Panc1 (cell line): ENCODE results near the gene KLF15. TPM values are rescaled to one million over a fixed set of nuclear protein-coding genes. Genes with fewer than 3 reads are reported as not detected.

Experiments used
- ATAC-seq: fragments of 200-7000 bp; cut with Tn5 transposase; 2 replicates; pipeline ENCODE4 v1.9.1; 2020; ENCODE audit warnings: mild to moderate bottlenecking, moderate library complexity
- BruUV-seq: library from RNA; stranded (reverse); fragments of 400-500 nt; replicated peaks from 2 replicates; lab custom pipeline; 2021; lab: Mats Ljungman, UMichigan
- CTCF ChIA-PET: fragments of 300-600 bp; sonication (Branson Sonifier 250); formaldehyde crosslinking; loops from one replicate; lab custom pipeline; 2022; ENCODE audit warnings: antibody characterized with exemption; lab: Charles Lee
- POLR2A ChIA-PET: fragments of 300-600 bp; sonication (Branson Sonifier 250); formaldehyde crosslinking; loops from one replicate; lab custom pipeline; 2022; ENCODE audit warnings: antibody characterized with exemption; lab: Charles Lee
- DNase-seq: peaks from one replicate; pipeline ENCODE4 v3.0.0-alpha.2; 2010; ENCODE audit warnings: low read depth, low spot score
- H3K27ac ChIP-seq: 2 replicates; pipeline ENCODE4 v1.5.1; 2011; ENCODE audit warnings: mild to moderate bottlenecking, low read length, inconsistent platforms
- H3K27me3 ChIP-seq: fragments of 200-500 bp; sonication (Bioruptor generic); 2 replicates; pipeline ENCODE4 v1.6.0; 2014; ENCODE audit warnings: low read length, inconsistent platforms; ENCODE audit not compliant: control insufficient read depth, insufficient read depth
- H3K36me3 ChIP-seq: fragments of 200-500 bp; sonication (Bioruptor generic); 2 replicates; pipeline ENCODE4 v1.5.1; 2014; ENCODE audit warnings: inconsistent platforms, mild to moderate bottlenecking, low read length, moderate library complexity; ENCODE audit not compliant: control insufficient read depth, insufficient read depth
- H3K4me1 ChIP-seq: 2 replicates; pipeline ENCODE4 v1.5.1; 2011; ENCODE audit warnings: inconsistent platforms, mild to moderate bottlenecking, low read length, moderate library complexity; ENCODE audit not compliant: control insufficient read depth, insufficient read depth
- H3K4me3 ChIP-seq, 2 experiments: 2 replicates each; pipeline ENCODE4 v1.5.1; 2011 to 2012; ENCODE audit warnings: low read depth in 2 of 2, low read length in 2 of 2, mild to moderate bottlenecking in 2 of 2, inconsistent platforms in 1 of 2, moderate library complexity in 1 of 2
- H3K9me3 ChIP-seq: fragments of 200-500 bp; sonication (Bioruptor generic); 2 replicates; pipeline ENCODE4 v1.5.1; 2014; ENCODE audit warnings: low read depth, mild to moderate bottlenecking, inconsistent platforms, low read length, moderate library complexity; ENCODE audit not compliant: control insufficient read depth, insufficient read depth
- CTCF ChIP-seq: fragments of 450-650 bp; IDR thresholded peaks from 2 replicates; pipeline ENCODE4 v1.5.1; 2017; ENCODE audit warnings: mild to moderate bottlenecking
- POLR2AphosphoS5 ChIP-seq: IDR thresholded peaks from 2 replicates; pipeline ENCODE4 v1.6.1; 2012; ENCODE audit warnings: mild to moderate bottlenecking, low read depth, low read length, moderate library complexity
- REST ChIP-seq, 2 experiments: IDR thresholded peaks; 2 replicates each; pipeline ENCODE4 v1.6.1; 2011 to 2012; ENCODE audit warnings: low read depth in 2 of 2, control low read depth in 1 of 2, low read length in 1 of 2, mild to moderate bottlenecking in 1 of 2, moderate library complexity in 1 of 2; ENCODE audit not compliant: insufficient read depth in 1 of 2
- SIN3A ChIP-seq: IDR thresholded peaks from 2 replicates; pipeline ENCODE4 v1.6.1; 2012; ENCODE audit warnings: low read depth, mild to moderate bottlenecking, low read length, moderate library complexity, borderline replicate concordance; ENCODE audit not compliant: insufficient read depth
- TCF7L2 ChIP-seq: IDR thresholded peaks from 2 replicates; pipeline ENCODE4 v1.6.1; 2011; ENCODE audit warnings: mild to moderate bottlenecking, low read depth, low read length, inconsistent platforms
- in situ Hi-C: cut with HindIII; loops from 2 replicates; pipeline ENCODE4 v1.10.0; 2016; ENCODE audit warnings: low sequenced_read_pairs, low pct_unique_long_range_greater_than_20kb
- intact Hi-C: fragments of 100-400 bp; cut with micrococcal nuclease; formaldehyde crosslinking; loops from one replicate; pipeline ENCODE4 v1.10.0; 2022; ENCODE audit not compliant: unreplicated experiment
- total RNA-seq: library from RNA; stranded (reverse); gene quantifications from one replicate; pipeline ENCODE4 v1.2.1, GENCODE V29; 2021; ENCODE audit not compliant: unreplicated experiment

Gene KLF15
- total RNA-seq, 1 experiment from 2014 or later: 0.10 TPM

GRCh38 chr3:126389794-126390146 lies 32.6 kb upstream of the KLF15 start:
- Histone ChIP-seq H3K4me1 (no peaks in the 10 kb centered on the region), H3K9me3 (no peaks in the 10 kb centered on the region), H3K36me3 (no peaks in the 10 kb centered on the region), H3K4me3 (peak overlapping the region; percentile 46 to 57; a peak in 3 of 4 replicates), H3K27me3 (peaks cover 8% of the 10 kb centered on the region), H3K27ac (no peak overlapping the region)
- POLR2A ChIA-PET: no interaction called here
- intact Hi-C loops (loop anchor here (1.0 kb wide), 1 partner anchor 130 kb away; no protein-coding TSS in a partner anchor), in situ Hi-C loops (no loop called here)
- no TSS peak for BruUV-seq
- no peak for DNase-seq
- TF ChIP-seq CTCF (no peak), TCF7L2 (no peak), SIN3A (no peak), POLR2AphosphoS5 (no peak), REST (IDR thresholded peaks at IDR 0.05; ENCODE audit: insufficient read depth in 1 of 2, low read depth in 2 of 2, low read length in 1 of 2) (no peak)
- ATAC-seq: peak; percentile 44; the same call in 1 of the 2 replicates
- CTCF ChIA-PET: interaction anchor here (1.6 kb wide), 1 partner anchor 255 kb away, joined by 22 read pairs; no protein-coding TSS in a partner anchor

- no TSS peak for BruUV-seq
- POLR2A ChIA-PET: no interaction called here
- intact Hi-C loops: loop anchor here (1.0 kb wide), 1 partner anchor 130 kb away; no protein-coding TSS in a partner anchor
These were observed 32.0 kb upstream of the KLF15 start for GRCh38 chr3:126389112-126389793.

More at GRCh38 chr3:126389112-126389793, 32.0 kb upstream of the KLF15 start:
- peak overlapping the region; percentile 62 for H3K27ac ChIP-seq
- peaks cover 8% of the 10 kb centered on the region for H3K27me3 ChIP-seq
- H3K4me3 ChIP-seq: peak overlapping the region; percentile 46 to 57
- ATAC-seq (peak; percentile 99), DNase-seq (peak; percentile 46)
- TF ChIP-seq TCF7L2 (0 out of 2 replicates have a peak, but pooled peaks have one; percentile 24), SIN3A (no peak), CTCF (peak; percentile 100), REST (IDR thresholded peaks at IDR 0.05; ENCODE audit: insufficient read depth in 1 of 2, low read depth in 2 of 2, low read length in 1 of 2) (peak in 1 of 2 experiments; percentile 39; a peak in 1 of 4 replicates)
- CTCF ChIA-PET: interaction anchor here (0.6 to 1.6 kb wide), 9 partner anchors 9 to 286 kb away, joined by 3 to 22 read pairs (median 4); no protein-coding TSS in a partner anchor
- H3K9me3 ChIP-seq: no peaks in the 10 kb centered on the region
- H3K36me3 ChIP-seq: no peaks in the 10 kb centered on the region
- in situ Hi-C loops: no loop called here
- H3K4me1 ChIP-seq: no peaks in the 10 kb centered on the region
